GM23338 (cell line): ENCODE results near the gene PGP. TPM values are rescaled to one million over a fixed set of nuclear protein-coding genes. Genes with fewer than 3 reads are reported as not detected.
A peak's percentile ranks its signal among the peaks of the same experiment; 100 is the strongest.

Source experiments
- ATAC-seq: fragments of 200-7000 bp; cut with Tn5 transposase; 3 replicates; pipeline ENCODE4 v1.9.1; 2020
- DNase-seq: peaks from one replicate; pipeline ENCODE4 v3.0.0-alpha.2; 2015; ENCODE audit warnings: low spot score
- H2AFZ ChIP-seq: fragments of 200-600 bp; sonication (generic); 2 replicates; pipeline ENCODE4 v1.8.0; 2016; ENCODE audit warnings: antibody characterized with exemption, mild to moderate bottlenecking, moderate library complexity
- H3F3A ChIP-seq: fragments of 200-600 bp; sonication (generic); replicated peaks from 2 replicates; pipeline ENCODE4 v1.8.0; 2017; ENCODE audit warnings: antibody characterized with exemption, mixed run types, low read depth
- H3K27ac ChIP-seq: fragments of 200-600 bp; sonication (generic); 2 replicates; pipeline ENCODE4 v1.6.1; 2016; ENCODE audit warnings: low read depth
- H3K27me3 ChIP-seq: fragments of 200-600 bp; sonication (generic); 2 replicates; pipeline ENCODE4 v1.8.0; 2016; ENCODE audit warnings: mild to moderate bottlenecking, mixed run types, moderate library complexity; ENCODE audit not compliant: insufficient read depth
- H3K36me3 ChIP-seq: fragments of 200-600 bp; sonication (generic); 2 replicates; pipeline ENCODE4 v1.8.0; 2016; ENCODE audit warnings: mild to moderate bottlenecking; ENCODE audit not compliant: insufficient read depth
- H3K4me1 ChIP-seq: fragments of 200-600 bp; sonication (generic); 2 replicates; pipeline ENCODE4 v1.8.0; 2016; ENCODE audit warnings: mild to moderate bottlenecking, moderate library complexity; ENCODE audit not compliant: insufficient read depth
- H3K4me2 ChIP-seq: fragments of 200-600 bp; sonication (generic); 2 replicates; pipeline ENCODE4 v1.7.1; 2017; ENCODE audit warnings: mixed run types
- H3K4me3 ChIP-seq: fragments of 200-600 bp; sonication (generic); 2 replicates; pipeline ENCODE4 v1.6.1; 2016; ENCODE audit warnings: mixed run types
- H3K79me2 ChIP-seq: fragments of 200-600 bp; sonication (generic); replicated peaks from 2 replicates; pipeline ENCODE4 v1.8.0; 2017; ENCODE audit warnings: mild to moderate bottlenecking; ENCODE audit not compliant: insufficient read depth
- H3K9me2 ChIP-seq: fragments of 200-600 bp; sonication (generic); 2 replicates; pipeline ENCODE4 v1.8.0; 2017; ENCODE audit not compliant: insufficient read depth
- H4K20me1 ChIP-seq: fragments of 200-600 bp; sonication (generic); replicated peaks from 2 replicates; pipeline ENCODE4 v1.8.0; 2017; ENCODE audit warnings: mild to moderate bottlenecking; ENCODE audit not compliant: insufficient read depth
- H3K27ac Mint-ChIP-seq: 2 replicates; pipeline ENCODE4 v1.8.0; 2020; ENCODE audit warnings: inconsistent platforms, mild to moderate bottlenecking, moderate library complexity, mixed read lengths
- H3K27me3 Mint-ChIP-seq: 3 replicates; pipeline ENCODE4 v1.8.0; 2022; ENCODE audit warnings: low read depth, mild to moderate bottlenecking, moderate library complexity, mixed read lengths, inconsistent platforms; ENCODE audit not compliant: insufficient read depth, poor library complexity
- H3K36me3 Mint-ChIP-seq: 3 replicates; pipeline ENCODE4 v1.8.0; 2021; ENCODE audit warnings: low read depth, mild to moderate bottlenecking, inconsistent platforms, moderate library complexity, mixed read lengths
- H3K4me1 Mint-ChIP-seq: 3 replicates; pipeline ENCODE4 v1.8.0; 2020; ENCODE audit warnings: mild to moderate bottlenecking, inconsistent platforms, mixed read lengths
- H3K4me3 Mint-ChIP-seq: 3 replicates; pipeline ENCODE4 v1.8.0; 2021; ENCODE audit warnings: moderate library complexity, mild to moderate bottlenecking, inconsistent platforms, mixed read lengths
- H3K9me3 Mint-ChIP-seq: 3 replicates; pipeline ENCODE4 v1.8.0; 2020; ENCODE audit warnings: moderate library complexity, mild to moderate bottlenecking, inconsistent platforms, mixed read lengths
- CREB1 ChIP-seq: fragments of 250-450 bp; sonication (Bioruptor Pico); IDR thresholded peaks from 2 replicates; pipeline ENCODE4 v1.5.0; 2020; ENCODE audit warnings: low read depth, mild to moderate bottlenecking, moderate library complexity
- CTCF ChIP-seq, 2 experiments: fragments of 200-600 bp in 1 of 2; sonication (generic) in 1 of 2; conservative IDR thresholded peaks; 2 replicates each; pipeline versions ENCODE4 v1.5.1 to v1.6.1; 2016 to 2017; ENCODE audit warnings: antibody characterized with exemption in 2 of 2, low read depth in 2 of 2, mild to moderate bottlenecking in 2 of 2, moderate library complexity in 1 of 2
- ETS1 ChIP-seq: IDR thresholded peaks from 2 replicates; pipeline ENCODE4 v1.6.1; 2016; ENCODE audit warnings: antibody characterized with exemption
- EZH2phosphoT487 ChIP-seq: fragments of 200-600 bp; sonication (generic); IDR thresholded peaks from one replicate; pipeline ENCODE4 v1.8.1; 2018; ENCODE audit warnings: antibody characterized with exemption; ENCODE audit not compliant: unreplicated experiment
- JUNB ChIP-seq: IDR thresholded peaks from one replicate; pipeline ENCODE4 v1.6.1; 2016; ENCODE audit warnings: antibody characterized with exemption; ENCODE audit not compliant: unreplicated experiment
- NANOG ChIP-seq: IDR thresholded peaks from 2 replicates; pipeline ENCODE4 v1.6.1; 2016; ENCODE audit warnings: antibody characterized with exemption, borderline replicate concordance
- POLR2AphosphoS5 ChIP-seq: IDR thresholded peaks from 2 replicates; pipeline ENCODE4 v1.6.1; 2016; ENCODE audit warnings: antibody characterized with exemption, low read depth
- STAT1 ChIP-seq: IDR thresholded peaks from one replicate; pipeline ENCODE4 v1.6.1; 2016; ENCODE audit warnings: antibody characterized with exemption; ENCODE audit not compliant: unreplicated experiment
- ZNF114 ChIP-seq: fragments of 250-450 bp; sonication (Bioruptor Pico); IDR thresholded peaks from 2 replicates; pipeline ENCODE4 v1.5.0; 2020; ENCODE audit warnings: mild to moderate bottlenecking, moderate library complexity
- ZNF331 ChIP-seq: fragments of 250-450 bp; sonication (Bioruptor Pico); IDR thresholded peaks from 2 replicates; pipeline ENCODE4 v1.5.0; 2020; ENCODE audit warnings: low read depth, mild to moderate bottlenecking, moderate library complexity
- polyA plus RNA-seq: library from polyadenylated mRNA; unstranded; fragments of >200 nt; fragmentation: Nextera tagmentation; extraction: Ambion mirVana; gene quantifications from 2 replicates; pipeline ENCODE4 v1.2.1, GENCODE V29; 2016
- total RNA-seq: library from RNA; depleted of rRNA; stranded (reverse); fragments of >200 nt; shearing (Covaris generic); gene quantifications from 2 replicates; pipeline ENCODE4 v1.2.3, GENCODE V29; 2014
- TF ChIP-seq, protein P1 (sequence below): IDR thresholded peaks from one replicate; pipeline ENCODE4 v1.6.1; 2018; ENCODE audit warnings: antibody characterized with exemption; ENCODE audit not compliant: unreplicated experiment

The PGP gene
- total and polyA plus RNA-seq, 2 experiments from 2014 or later: 44.4 to 80.3 TPM

DNA sequence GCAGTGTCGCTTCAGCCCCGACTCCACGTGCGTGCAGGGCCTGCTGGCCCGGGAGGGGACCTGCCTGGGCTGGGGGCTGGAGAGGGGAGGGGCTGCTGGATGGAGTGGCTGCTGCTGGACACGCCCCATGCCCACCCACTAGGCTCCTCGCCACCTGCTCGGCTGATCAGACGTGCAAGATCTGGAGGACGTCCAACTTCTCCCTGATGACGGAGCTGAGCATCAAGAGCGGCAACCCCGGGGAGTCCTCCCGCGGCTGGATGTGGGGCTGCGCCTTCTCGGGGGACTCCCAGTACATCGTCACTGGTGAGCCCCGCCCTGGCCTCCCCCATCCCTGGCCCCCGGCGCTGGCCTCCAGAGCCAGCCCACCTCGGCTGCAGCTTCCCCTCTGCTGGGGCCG is 6.3 kb downstream of the PGP start:
- Histone ChIP-seq H3K36me3 (0 out of 2 replicates have a peak, but pooled peaks cover 5% of the 10 kb centered on the region), H2AFZ (no peak overlapping the region), H3K27ac (no peak overlapping the region), H3K4me3 (no peak overlapping the region), H3F3A (peaks cover 27% of the 10 kb centered on the region; the same call in 1 of the 2 replicates), H3K4me1 (peaks cover 11% of the 10 kb centered on the region; the same call in 1 of the 2 replicates), H3K79me2 (peaks cover 10% of the 10 kb centered on the region), H3K27me3 (no peaks in the 10 kb centered on the region), H4K20me1 (peaks cover 14% of the 10 kb centered on the region), H3K4me2 (no peak overlapping the region), H3K9me2 (no peaks in the 10 kb centered on the region)
- TF ChIP-seq JUNB (no peak), NANOG (no peak), CREB1 (CRISPR knock-in tag) (no peak), ETS1 (no peak), CTCF (conservative IDR thresholded peaks at IDR 0.05; ENCODE audit: low read depth in 2 of 2) (no peak)
- TF ChIP-seq, protein P1, sequence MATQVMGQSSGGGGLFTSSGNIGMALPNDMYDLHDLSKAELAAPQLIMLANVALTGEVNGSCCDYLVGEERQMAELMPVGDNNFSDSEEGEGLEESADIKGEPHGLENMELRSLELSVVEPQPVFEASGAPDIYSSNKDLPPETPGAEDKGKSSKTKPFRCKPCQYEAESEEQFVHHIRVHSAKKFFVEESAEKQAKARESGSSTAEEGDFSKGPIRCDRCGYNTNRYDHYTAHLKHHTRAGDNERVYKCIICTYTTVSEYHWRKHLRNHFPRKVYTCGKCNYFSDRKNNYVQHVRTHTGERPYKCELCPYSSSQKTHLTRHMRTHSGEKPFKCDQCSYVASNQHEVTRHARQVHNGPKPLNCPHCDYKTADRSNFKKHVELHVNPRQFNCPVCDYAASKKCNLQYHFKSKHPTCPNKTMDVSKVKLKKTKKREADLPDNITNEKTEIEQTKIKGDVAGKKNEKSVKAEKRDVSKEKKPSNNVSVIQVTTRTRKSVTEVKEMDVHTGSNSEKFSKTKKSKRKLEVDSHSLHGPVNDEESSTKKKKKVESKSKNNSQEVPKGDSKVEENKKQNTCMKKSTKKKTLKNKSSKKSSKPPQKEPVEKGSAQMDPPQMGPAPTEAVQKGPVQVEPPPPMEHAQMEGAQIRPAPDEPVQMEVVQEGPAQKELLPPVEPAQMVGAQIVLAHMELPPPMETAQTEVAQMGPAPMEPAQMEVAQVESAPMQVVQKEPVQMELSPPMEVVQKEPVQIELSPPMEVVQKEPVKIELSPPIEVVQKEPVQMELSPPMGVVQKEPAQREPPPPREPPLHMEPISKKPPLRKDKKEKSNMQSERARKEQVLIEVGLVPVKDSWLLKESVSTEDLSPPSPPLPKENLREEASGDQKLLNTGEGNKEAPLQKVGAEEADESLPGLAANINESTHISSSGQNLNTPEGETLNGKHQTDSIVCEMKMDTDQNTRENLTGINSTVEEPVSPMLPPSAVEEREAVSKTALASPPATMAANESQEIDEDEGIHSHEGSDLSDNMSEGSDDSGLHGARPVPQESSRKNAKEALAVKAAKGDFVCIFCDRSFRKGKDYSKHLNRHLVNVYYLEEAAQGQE: no peak
- H3K27ac Mint-ChIP-seq: no peak overlapping the region
- H3K4me1 Mint-ChIP-seq: peaks cover 27% of the 10 kb centered on the region
- peaks cover 30% of the 10 kb centered on the region for H3K36me3 Mint-ChIP-seq
- no peaks in the 10 kb centered on the region for H3K9me3 Mint-ChIP-seq
- H3K27me3 Mint-ChIP-seq: peaks cover 18% of the 10 kb centered on the region
- H3K4me3 Mint-ChIP-seq: no peak overlapping the region
- ATAC-seq (no peak), DNase-seq (no peak)

DNA sequence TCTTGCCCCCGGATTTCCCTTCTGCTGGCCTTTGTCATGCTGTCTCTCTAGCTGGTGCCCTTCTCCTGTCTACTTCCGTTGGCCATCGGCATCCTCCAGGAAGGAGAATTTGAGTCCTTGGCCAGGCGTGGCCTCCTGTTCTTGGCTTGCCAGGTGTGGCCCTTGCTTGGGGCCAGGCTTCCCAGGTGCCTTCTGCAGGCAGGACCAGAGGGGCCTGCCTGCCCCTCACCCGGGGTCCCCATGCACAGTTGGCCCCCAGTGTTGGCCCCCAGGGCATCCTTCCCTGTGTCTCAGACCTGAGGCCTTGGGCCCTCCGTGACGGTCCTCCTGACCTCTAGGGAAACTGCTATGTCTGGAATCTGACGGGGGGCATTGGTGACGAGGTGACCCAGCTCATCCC is 6.8 kb downstream of the PGP start:
- no peak overlapping the region for H3K4me2 ChIP-seq
- H3K4me1 ChIP-seq: peaks cover 7% of the 10 kb centered on the region; the same call in 1 of the 2 replicates
- H2AFZ ChIP-seq: no peak overlapping the region
- peak overlapping the region; percentile 54; the same call in 2 of the 3 replicates for H3K4me3 Mint-ChIP-seq
- no peak overlapping the region for H3K4me3 ChIP-seq
- peaks cover 24% of the 10 kb centered on the region; the same call in 1 of the 2 replicates for H3F3A ChIP-seq
- ATAC-seq (no peak), DNase-seq (no peak)
- H3K9me3 Mint-ChIP-seq: no peaks in the 10 kb centered on the region
- H3K4me1 Mint-ChIP-seq: peaks cover 23% of the 10 kb centered on the region
- no peak overlapping the region for H3K27ac Mint-ChIP-seq
- no peaks in the 10 kb centered on the region for H3K9me2 ChIP-seq
- H3K36me3 Mint-ChIP-seq: peaks cover 26% of the 10 kb centered on the region
- peaks cover 16% of the 10 kb centered on the region for H3K27me3 Mint-ChIP-seq
- H3K36me3 ChIP-seq: 0 out of 2 replicates have a peak, but pooled peaks cover 5% of the 10 kb centered on the region
- H3K27me3 ChIP-seq: no peaks in the 10 kb centered on the region
- H4K20me1 ChIP-seq: peaks cover 9% of the 10 kb centered on the region
- peaks cover 6% of the 10 kb centered on the region; the same call in 1 of the 2 replicates for H3K79me2 ChIP-seq
- H3K27ac ChIP-seq: no peak overlapping the region
- TF ChIP-seq STAT1 (no peak), NANOG (no peak), EZH2phosphoT487 (no peak), POLR2AphosphoS5 (no peak), ETS1 (no peak), ZNF114 (CRISPR knock-in tag) (no peak), ZNF331 (CRISPR knock-in tag) (no peak)
- TF ChIP-seq, protein P1: no peak
